ENCODE measurements around the gene LIPC.

DNA sequence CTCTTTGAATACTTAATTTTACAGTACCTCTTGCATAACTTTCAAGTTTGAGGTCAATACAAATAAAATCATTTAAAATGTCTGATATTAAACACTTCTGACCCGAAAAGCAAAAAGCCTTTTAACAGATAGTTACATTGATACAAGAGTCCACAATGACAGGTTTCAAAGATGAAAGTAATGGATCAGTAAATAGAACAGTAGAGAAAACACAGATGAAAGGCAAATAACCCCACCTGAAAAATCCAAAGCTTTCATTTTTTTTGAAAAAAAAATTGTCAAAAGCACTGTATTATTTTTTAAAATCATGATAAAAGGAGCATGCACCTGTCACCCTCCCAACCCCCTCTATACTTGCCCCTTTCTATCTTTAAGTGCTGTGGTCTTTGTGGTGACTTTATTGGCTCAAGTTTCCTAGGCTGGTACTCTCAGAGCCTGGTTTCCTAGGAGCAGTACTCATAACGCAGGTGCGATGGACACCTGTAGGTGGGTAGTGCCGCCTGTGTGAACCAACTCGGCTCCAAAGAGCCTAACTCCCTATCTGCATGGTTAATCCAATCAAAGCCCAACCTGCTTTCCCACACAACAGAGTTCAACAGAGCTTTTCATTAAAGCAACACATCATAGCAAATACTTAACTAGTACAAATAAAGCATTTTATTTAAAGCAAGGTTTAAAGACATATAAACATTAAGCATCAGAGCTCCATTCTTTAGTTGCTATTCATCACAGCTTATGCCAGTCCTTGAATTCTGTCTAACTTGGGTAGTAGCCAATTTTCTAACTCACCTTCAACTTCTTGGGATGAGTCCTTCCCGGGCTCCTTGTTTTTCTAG is 32.2 kb downstream of the LIPC start:
- no peak for TF ChIP-seq ZFP3 (CRISPR knock-in tag; IDR thresholded peaks at IDR 0.05)
- TF ChIP-seq, protein P1, sequence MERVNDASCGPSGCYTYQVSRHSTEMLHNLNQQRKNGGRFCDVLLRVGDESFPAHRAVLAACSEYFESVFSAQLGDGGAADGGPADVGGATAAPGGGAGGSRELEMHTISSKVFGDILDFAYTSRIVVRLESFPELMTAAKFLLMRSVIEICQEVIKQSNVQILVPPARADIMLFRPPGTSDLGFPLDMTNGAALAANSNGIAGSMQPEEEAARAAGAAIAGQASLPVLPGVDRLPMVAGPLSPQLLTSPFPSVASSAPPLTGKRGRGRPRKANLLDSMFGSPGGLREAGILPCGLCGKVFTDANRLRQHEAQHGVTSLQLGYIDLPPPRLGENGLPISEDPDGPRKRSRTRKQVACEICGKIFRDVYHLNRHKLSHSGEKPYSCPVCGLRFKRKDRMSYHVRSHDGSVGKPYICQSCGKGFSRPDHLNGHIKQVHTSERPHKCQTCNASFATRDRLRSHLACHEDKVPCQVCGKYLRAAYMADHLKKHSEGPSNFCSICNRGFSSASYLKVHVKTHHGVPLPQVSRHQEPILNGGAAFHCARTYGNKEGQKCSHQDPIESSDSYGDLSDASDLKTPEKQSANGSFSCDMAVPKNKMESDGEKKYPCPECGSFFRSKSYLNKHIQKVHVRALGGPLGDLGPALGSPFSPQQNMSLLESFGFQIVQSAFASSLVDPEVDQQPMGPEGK (CRISPR knock-in tag; IDR thresholded peaks at IDR 0.05; ENCODE audit: borderline replicate concordance) = no peak

Measured in SK-N-SH treated with all-trans-retinoic acid at 6 μM for 48 hours (cell line).